Neural progenitor cell (in vitro differentiated cells): ENCODE results near the gene CATSPERZ. TPM values are rescaled to one million over a fixed set of nuclear protein-coding genes. Genes with fewer than 3 reads are reported as not detected.

Source experiments
- DNase-seq: peaks from one replicate; pipeline ENCODE4 v3.0.0-alpha.2; 2016; ENCODE audit warnings: low spot score
- H2AFZ ChIP-seq: fragments of 200-600 bp; sonication (generic); replicated peaks from 2 replicates; pipeline ENCODE4 v1.6.1; 2016; ENCODE audit warnings: antibody characterized with exemption
- H3F3A ChIP-seq: fragments of 200-600 bp; sonication (generic); 2 replicates; pipeline ENCODE4 v1.6.1; 2016; ENCODE audit warnings: antibody characterized with exemption, low read depth
- H3K27ac ChIP-seq: fragments of 200-600 bp; sonication (generic); 2 replicates; pipeline ENCODE4 v1.5.1; 2016; ENCODE audit warnings: mild to moderate bottlenecking
- H3K27me3 ChIP-seq: fragments of 200-600 bp; sonication (generic); 2 replicates; pipeline ENCODE4 v1.6.1; 2016; ENCODE audit warnings: mild to moderate bottlenecking, moderate library complexity
- H3K36me3 ChIP-seq: fragments of 200-600 bp; sonication (generic); 2 replicates; pipeline ENCODE4 v1.5.1; 2016
- H3K4me1 ChIP-seq: fragments of 200-600 bp; sonication (generic); 2 replicates; pipeline ENCODE4 v1.6.1; 2016; ENCODE audit warnings: mixed run types
- H3K4me2 ChIP-seq: fragments of 200-600 bp; sonication (generic); 2 replicates; pipeline ENCODE4 v1.6.1; 2016
- H3K4me3 ChIP-seq: fragments of 200-600 bp; sonication (generic); 2 replicates; pipeline ENCODE4 v1.5.1; 2016
- H3K79me2 ChIP-seq: fragments of 200-600 bp; sonication (generic); 2 replicates; pipeline ENCODE4 v1.6.1; 2016; ENCODE audit warnings: low read depth
- H3K9ac ChIP-seq: fragments of 200-600 bp; sonication (generic); 2 replicates; pipeline ENCODE4 v1.6.1; 2016
- H3K9me3 ChIP-seq: fragments of 200-600 bp; sonication (generic); 2 replicates; pipeline ENCODE4 v1.5.1; 2016; ENCODE audit warnings: low read depth
- H4K20me1 ChIP-seq: fragments of 200-600 bp; sonication (generic); 2 replicates; pipeline ENCODE4 v1.6.1; 2016; ENCODE audit warnings: low read depth
- H3K27ac Mint-ChIP-seq: 3 replicates; pipeline ENCODE4 v1.8.0; 2021; ENCODE audit warnings: mixed read lengths
- H3K27me3 Mint-ChIP-seq: 2 replicates; pipeline ENCODE4 v1.8.0; 2022; ENCODE audit warnings: low read depth, mild to moderate bottlenecking, inconsistent platforms, moderate library complexity, mixed read lengths; ENCODE audit not compliant: insufficient read depth
- H3K36me3 Mint-ChIP-seq: 3 replicates; pipeline ENCODE4 v1.8.0; 2021; ENCODE audit warnings: mixed read lengths
- H3K4me1 Mint-ChIP-seq: 3 replicates; pipeline ENCODE4 v1.8.0; 2021; ENCODE audit warnings: mixed read lengths
- H3K4me3 Mint-ChIP-seq: 3 replicates; pipeline ENCODE4 v1.8.0; 2021; ENCODE audit warnings: mild to moderate bottlenecking, moderate library complexity, mixed read lengths
- H3K9me3 Mint-ChIP-seq: 3 replicates; pipeline ENCODE4 v1.8.0; 2020; ENCODE audit warnings: mixed read lengths
- CTCF ChIP-seq: fragments of 200-600 bp; sonication (generic); IDR thresholded peaks from 2 replicates; pipeline ENCODE4 v1.5.1; 2017; ENCODE audit warnings: antibody characterized with exemption, mild to moderate bottlenecking
- EZH2 ChIP-seq: fragments of 200-600 bp; sonication (generic); IDR thresholded peaks from 2 replicates; pipeline ENCODE4 v1.6.1; 2017; ENCODE audit warnings: antibody characterized with exemption, mild to moderate bottlenecking, moderate library complexity
- EZH2phosphoT487 ChIP-seq: fragments of 200-600 bp; sonication (generic); IDR thresholded peaks from 2 replicates; pipeline ENCODE4 v1.6.1; 2017; ENCODE audit warnings: antibody characterized with exemption
- microRNA-seq: library from miRNA; unstranded; fragments of <30 nt; microRNA quantifications from one replicate; pipeline ENCODE4, GENCODE V29; 2016
- small RNA-seq: library from RNA; depleted of rRNA; stranded (forward); fragments of <200 nt; gene quantifications from one replicate; pipeline ENCODE3, GENCODE V24; 2015
- total RNA-seq: library from RNA; depleted of rRNA; stranded (reverse); fragments of >200 nt; gene quantifications from 2 replicates; pipeline ENCODE4 v1.2.3, GENCODE V29; 2015; ENCODE audit warnings: low replicate concordance

CATSPERZ gene
- total RNA-seq, 1 donor from 2014 or later, result not detected

GRCh38 chr11:64352099-64352994 lies 52.2 kb downstream of the CATSPERZ start:
- no peaks in the 10 kb centered on the region for H3K27me3 ChIP-seq
- no peak overlapping the region for H3K27ac ChIP-seq
- peaks cover 20% of the 10 kb centered on the region for H3K4me1 ChIP-seq
- peaks cover 22% of the 10 kb centered on the region for H3F3A ChIP-seq
- no peak for TF ChIP-seq CTCF
- no peak for TF ChIP-seq EZH2
- TF ChIP-seq EZH2phosphoT487, result no peak
- Mint-ChIP-seq H3K4me1 (peaks cover 33% of the 10 kb centered on the region), H3K27ac (no peak overlapping the region), H3K4me3 (no peak overlapping the region), H3K9me3 (no peaks in the 10 kb centered on the region), H3K27me3 (peaks cover 6% of the 10 kb centered on the region), H3K36me3 (no peaks in the 10 kb centered on the region)
- no peaks in the 10 kb centered on the region for H4K20me1 ChIP-seq
- H3K36me3 ChIP-seq, result no peaks in the 10 kb centered on the region
- H2AFZ ChIP-seq, result no peak overlapping the region
- no peak overlapping the region for H3K4me3 ChIP-seq
- no peak overlapping the region for H3K4me2 ChIP-seq
- no peak overlapping the region for H3K9ac ChIP-seq
- H3K79me2 ChIP-seq, result no peaks in the 10 kb centered on the region
- H3K9me3 ChIP-seq, result no peaks in the 10 kb centered on the region
- no peak for DNase-seq

- Histone ChIP-seq H4K20me1 (no peaks in the 10 kb centered on the region), H3K79me2 (no peaks in the 10 kb centered on the region), H3K36me3 (no peaks in the 10 kb centered on the region), H3K4me1 (peaks cover 22% of the 10 kb centered on the region), H3K27me3 (no peaks in the 10 kb centered on the region), H3K4me3 (no peak overlapping the region), H3K27ac (no peak overlapping the region), H3K4me2 (no peak overlapping the region), H3K9me3 (no peaks in the 10 kb centered on the region), H3K9ac (no peak overlapping the region), H3F3A (peaks cover 22% of the 10 kb centered on the region), H2AFZ (no peak overlapping the region)
- no peaks in the 10 kb centered on the region for H3K9me3 Mint-ChIP-seq
- H3K27me3 Mint-ChIP-seq, result peaks cover 7% of the 10 kb centered on the region
- H3K4me1 Mint-ChIP-seq, result peaks cover 32% of the 10 kb centered on the region
- no peaks in the 10 kb centered on the region for H3K36me3 Mint-ChIP-seq
- DNase-seq, result no peak
- TF ChIP-seq EZH2 (no peak), CTCF (no peak), EZH2phosphoT487 (no peak)
- no peak overlapping the region for H3K27ac Mint-ChIP-seq
- H3K4me3 Mint-ChIP-seq, result no peak overlapping the region
Measured at GRCh38 chr11:64352995-64353714, 53.0 kb downstream of the CATSPERZ start.

- no peaks in the 10 kb centered on the region for H3K9me3 ChIP-seq
Measured at GRCh38 chr11:64353715-64354506, 53.8 kb downstream of the CATSPERZ start.

More at GRCh38 chr11:64353715-64354506, 53.8 kb downstream of the CATSPERZ start:
- H3K27me3 Mint-ChIP-seq, result peaks cover 7% of the 10 kb centered on the region
- DNase-seq, result no peak
- Histone ChIP-seq H3K79me2 (no peaks in the 10 kb centered on the region), H4K20me1 (no peaks in the 10 kb centered on the region), H3F3A (peaks cover 22% of the 10 kb centered on the region), H2AFZ (no peak overlapping the region), H3K9ac (no peak overlapping the region), H3K4me2 (no peak overlapping the region), H3K4me1 (peaks cover 22% of the 10 kb centered on the region), H3K36me3 (no peaks in the 10 kb centered on the region), H3K27ac (no peak overlapping the region), H3K4me3 (no peak overlapping the region), H3K27me3 (no peaks in the 10 kb centered on the region)
- H3K4me3 Mint-ChIP-seq, result no peak overlapping the region
- TF ChIP-seq EZH2, result no peak
- TF ChIP-seq EZH2phosphoT487, result no peak
- TF ChIP-seq CTCF, result no peak
- H3K9me3 Mint-ChIP-seq, result no peaks in the 10 kb centered on the region
- H3K36me3 Mint-ChIP-seq, result no peaks in the 10 kb centered on the region
- H3K27ac Mint-ChIP-seq, result no peak overlapping the region
- H3K4me1 Mint-ChIP-seq, result peaks cover 27% of the 10 kb centered on the region

Small RNA genes lying within 50 kb of the gene (microRNA-seq; reads per million reads assigned to microRNA genes)
- not detected for gene MIR7155

Small RNA genes lying within 50 kb of the gene (small RNA-seq; reads per million reads assigned to genes)
- gene MIR7155, result not detected
- gene RF00019, result not detected

Other genes with a start within 250 kb of the CATSPERZ start
- 11.9 and 27.8 TPM in 2 replicates for gene MACROD1, start 134.2 kb upstream of the CATSPERZ start, total RNA-seq
- 252 and 254 TPM in 2 replicates for gene STIP1, start 114.2 kb upstream of the CATSPERZ start, total RNA-seq
- 0.31 TPM in 1 of 2 replicates, not detected in the other for gene FERMT3, start 93.6 kb upstream of the CATSPERZ start, total RNA-seq
- 17.5 and 63.4 TPM in 2 replicates for gene TRPT1, start 74.2 kb upstream of the CATSPERZ start, total RNA-seq
- gene NUDT22, start 74.1 kb upstream of the CATSPERZ start, total RNA-seq, result 23.5 and 28.8 TPM in 2 replicates
- 3.9 and 18.1 TPM in 2 replicates for gene DNAJC4, start 69.8 kb upstream of the CATSPERZ start, total RNA-seq
- gene VEGFB, start 65.8 kb upstream of the CATSPERZ start, total RNA-seq, result 2.3 and 6.8 TPM in 2 replicates
- 5.3 and 25.1 TPM in 2 replicates for gene FKBP2, start 59.3 kb upstream of the CATSPERZ start, total RNA-seq
- gene PPP1R14B, start 53.4 kb upstream of the CATSPERZ start, total RNA-seq, result 107 and 167 TPM in 2 replicates
- 15.6 and 43.4 TPM in 2 replicates for gene PLCB3, start 48.8 kb upstream of the CATSPERZ start, total RNA-seq
- 19.0 and 49.6 TPM in 2 replicates for gene BAD, start 15.7 kb upstream of the CATSPERZ start, total RNA-seq
- gene GPR137, start 14.5 kb upstream of the CATSPERZ start, total RNA-seq, result 4.9 and 30.8 TPM in 2 replicates
- 0.19 TPM in 1 of 2 replicates, not detected in the other for gene KCNK4, start 9.1 kb upstream of the CATSPERZ start, total RNA-seq
- 5.5 and 22.0 TPM in 2 replicates for gene ESRRA, start 5.2 kb downstream of the CATSPERZ start, total RNA-seq
- 257 and 284 TPM in 2 replicates for gene TRMT112, start 17.2 kb downstream of the CATSPERZ start, total RNA-seq
- gene PRDX5, start 17.8 kb downstream of the CATSPERZ start, total RNA-seq, result 111 and 182 TPM in 2 replicates
- 0.62 and 9.0 TPM in 2 replicates for gene CCDC88B, start 39.8 kb downstream of the CATSPERZ start, total RNA-seq
- gene RPS6KA4, start 58.8 kb downstream of the CATSPERZ start, total RNA-seq, result 12.7 and 16.9 TPM in 2 replicates